Panc1 (cell line): Measurements from ENCODE around the gene INPP4A. TPM values are rescaled to one million over a fixed set of nuclear protein-coding genes. Genes with fewer than 3 reads are reported as not detected.

Experiments
- ATAC-seq: fragments of 200-7000 bp; cut with Tn5 transposase; 2 replicates; pipeline ENCODE4 v1.9.1; 2020; ENCODE audit warnings: mild to moderate bottlenecking, moderate library complexity
- BruUV-seq: library from RNA; stranded (reverse); fragments of 400-500 nt; replicated peaks from 2 replicates; lab custom pipeline; 2021; lab: Mats Ljungman, UMichigan
- CTCF ChIA-PET: fragments of 300-600 bp; sonication (Branson Sonifier 250); formaldehyde crosslinking; loops from one replicate; lab custom pipeline; 2022; ENCODE audit warnings: antibody characterized with exemption; lab: Charles Lee
- POLR2A ChIA-PET: fragments of 300-600 bp; sonication (Branson Sonifier 250); formaldehyde crosslinking; loops from one replicate; lab custom pipeline; 2022; ENCODE audit warnings: antibody characterized with exemption; lab: Charles Lee
- DNase-seq: peaks from one replicate; pipeline ENCODE4 v3.0.0-alpha.2; 2010; ENCODE audit warnings: low read depth, low spot score
- H3K27ac ChIP-seq: 2 replicates; pipeline ENCODE4 v1.5.1; 2011; ENCODE audit warnings: mild to moderate bottlenecking, low read length, inconsistent platforms
- H3K27me3 ChIP-seq: fragments of 200-500 bp; sonication (Bioruptor generic); 2 replicates; pipeline ENCODE4 v1.6.0; 2014; ENCODE audit warnings: low read length, inconsistent platforms; ENCODE audit not compliant: control insufficient read depth, insufficient read depth
- H3K36me3 ChIP-seq: fragments of 200-500 bp; sonication (Bioruptor generic); 2 replicates; pipeline ENCODE4 v1.5.1; 2014; ENCODE audit warnings: inconsistent platforms, mild to moderate bottlenecking, low read length, moderate library complexity; ENCODE audit not compliant: control insufficient read depth, insufficient read depth
- H3K4me1 ChIP-seq: 2 replicates; pipeline ENCODE4 v1.5.1; 2011; ENCODE audit warnings: inconsistent platforms, mild to moderate bottlenecking, low read length, moderate library complexity; ENCODE audit not compliant: control insufficient read depth, insufficient read depth
- H3K4me3 ChIP-seq, 2 experiments: 2 replicates each; pipeline ENCODE4 v1.5.1; 2011 to 2012; ENCODE audit warnings: low read depth in 2 of 2, low read length in 2 of 2, mild to moderate bottlenecking in 2 of 2, inconsistent platforms in 1 of 2, moderate library complexity in 1 of 2
- H3K9me3 ChIP-seq: fragments of 200-500 bp; sonication (Bioruptor generic); 2 replicates; pipeline ENCODE4 v1.5.1; 2014; ENCODE audit warnings: low read depth, mild to moderate bottlenecking, inconsistent platforms, low read length, moderate library complexity; ENCODE audit not compliant: control insufficient read depth, insufficient read depth
- CTCF ChIP-seq: fragments of 450-650 bp; IDR thresholded peaks from 2 replicates; pipeline ENCODE4 v1.5.1; 2017; ENCODE audit warnings: mild to moderate bottlenecking
- POLR2AphosphoS5 ChIP-seq: IDR thresholded peaks from 2 replicates; pipeline ENCODE4 v1.6.1; 2012; ENCODE audit warnings: mild to moderate bottlenecking, low read depth, low read length, moderate library complexity
- REST ChIP-seq, 2 experiments: IDR thresholded peaks; 2 replicates each; pipeline ENCODE4 v1.6.1; 2011 to 2012; ENCODE audit warnings: low read depth in 2 of 2, control low read depth in 1 of 2, low read length in 1 of 2, mild to moderate bottlenecking in 1 of 2, moderate library complexity in 1 of 2; ENCODE audit not compliant: insufficient read depth in 1 of 2
- SIN3A ChIP-seq: IDR thresholded peaks from 2 replicates; pipeline ENCODE4 v1.6.1; 2012; ENCODE audit warnings: low read depth, mild to moderate bottlenecking, low read length, moderate library complexity, borderline replicate concordance; ENCODE audit not compliant: insufficient read depth
- TCF7L2 ChIP-seq: IDR thresholded peaks from 2 replicates; pipeline ENCODE4 v1.6.1; 2011; ENCODE audit warnings: mild to moderate bottlenecking, low read depth, low read length, inconsistent platforms
- in situ Hi-C: cut with HindIII; loops from 2 replicates; pipeline ENCODE4 v1.10.0; 2016; ENCODE audit warnings: low sequenced_read_pairs, low pct_unique_long_range_greater_than_20kb
- intact Hi-C: fragments of 100-400 bp; cut with micrococcal nuclease; formaldehyde crosslinking; loops from one replicate; pipeline ENCODE4 v1.10.0; 2022; ENCODE audit not compliant: unreplicated experiment
- total RNA-seq: library from RNA; stranded (reverse); gene quantifications from one replicate; pipeline ENCODE4 v1.2.1, GENCODE V29; 2021; ENCODE audit not compliant: unreplicated experiment

Gene INPP4A
- total RNA-seq, 1 experiment from 2014 or later = 22.9 TPM

GRCh38 chr2:98583816-98584618 is 139.4 kb downstream of the INPP4A start:
- BruUV-seq = no TSS peak
- intact Hi-C loops (no loop called here), in situ Hi-C loops (no loop called here)
- no peaks in the 10 kb centered on the region for H3K4me1 ChIP-seq
- DNase-seq (no peak), ATAC-seq (no peak)
- H3K27me3 ChIP-seq = no peaks in the 10 kb centered on the region
- POLR2A ChIA-PET = no interaction called here
- CTCF ChIA-PET = no interaction called here
- no peaks in the 10 kb centered on the region for H3K36me3 ChIP-seq
- no peak overlapping the region for H3K27ac ChIP-seq
- no peak for TF ChIP-seq REST (IDR thresholded peaks at IDR 0.05; ENCODE audit: insufficient read depth in 1 of 2, low read depth in 2 of 2, low read length in 1 of 2)
- no peak for TF ChIP-seq TCF7L2
- TF ChIP-seq SIN3A = no peak
- no peak for TF ChIP-seq CTCF
- TF ChIP-seq POLR2AphosphoS5 = no peak
- no peaks in the 10 kb centered on the region for H3K9me3 ChIP-seq
- H3K4me3 ChIP-seq = no peak overlapping the region

- intact Hi-C loops = no loop called here
- Histone ChIP-seq H3K36me3 (no peaks in the 10 kb centered on the region), H3K27me3 (no peaks in the 10 kb centered on the region), H3K4me1 (no peaks in the 10 kb centered on the region), H3K9me3 (no peaks in the 10 kb centered on the region), H3K4me3 (no peak overlapping the region), H3K27ac (no peak overlapping the region)
- no peak for ATAC-seq
- CTCF ChIA-PET = interaction anchor here (1.6 kb wide), 1 partner anchor 16 kb away, joined by 4 read pairs; no protein-coding TSS in a partner anchor
- POLR2A ChIA-PET = no interaction called here
- no peak for TF ChIP-seq CTCF
- no peak for TF ChIP-seq SIN3A
- TF ChIP-seq TCF7L2 = no peak
- TF ChIP-seq POLR2AphosphoS5 = no peak
- in situ Hi-C loops = no loop called here
- no TSS peak for BruUV-seq
- DNase-seq = no peak
Measured at GRCh38 chr2:98585386-98585785, 140.7 kb downstream of the INPP4A start.
